ENCODE results near the gene NRL. TPM values are rescaled to one million over a fixed set of nuclear protein-coding genes. Genes with fewer than 3 reads are reported as not detected.

Gene NRL
- total and polyA plus RNA-seq, 4 donors: 1.5 to 3.2 (median 2.8) TPM

DNA sequence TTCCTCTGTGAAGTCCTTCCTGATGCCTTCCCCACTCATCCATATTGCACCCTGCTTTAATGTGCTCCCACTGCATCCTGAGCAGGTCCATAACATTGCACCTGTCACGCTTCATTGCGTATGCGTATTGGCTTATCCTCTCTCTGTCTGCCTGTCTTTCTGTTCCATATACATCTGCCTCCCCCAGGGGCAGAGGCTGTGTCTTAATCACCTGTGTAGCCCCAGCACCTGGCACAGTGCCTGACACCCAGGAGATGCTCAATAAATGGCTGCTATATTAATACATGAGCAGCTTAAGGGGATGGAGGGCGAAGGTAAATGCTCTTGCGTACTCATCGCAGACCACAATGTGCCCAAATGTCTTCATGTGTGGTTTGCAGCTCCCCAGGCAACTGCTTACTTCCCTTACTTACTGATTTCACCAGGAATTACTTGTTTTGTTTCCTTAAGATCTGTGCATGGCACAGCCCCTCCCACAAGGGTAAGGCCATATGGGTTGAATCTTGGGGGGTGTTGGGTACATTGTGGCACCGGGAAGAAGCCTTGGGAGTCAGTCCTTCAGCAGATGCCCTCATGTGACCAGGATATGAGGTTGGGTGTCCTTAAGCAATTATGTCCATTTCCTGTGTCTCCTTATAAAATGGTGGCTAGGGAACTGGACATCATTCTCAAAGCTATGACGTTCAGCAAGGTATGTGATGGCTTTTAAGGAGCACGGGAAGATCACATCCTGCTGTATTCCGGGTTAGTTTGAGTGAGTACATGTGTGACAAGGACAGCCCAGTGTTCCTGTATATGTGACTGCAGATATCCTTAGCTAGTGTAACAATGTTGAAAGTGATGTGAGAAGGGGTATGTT is 44.2 kb downstream of the NRL start:
- H3K9me3 ChIP-seq (ENCODE audit: control insufficient read depth in 4 of 4, low read length in 3 of 4): no peaks in the 10 kb centered on the region
- WGBS: 90% methylated on average over 10 of the region's 10 CpGs
- H3K27ac ChIP-seq (ENCODE audit: low read depth in 1 of 2, low read length in 2 of 2): no peak overlapping the region
- TF ChIP-seq HNF4G (IDR thresholded peaks at IDR 0.05): no peak
- no peak for TF ChIP-seq JUND (IDR thresholded peaks at IDR 0.05)
- no peak for TF ChIP-seq RXRA (IDR thresholded peaks at IDR 0.05)
- TF ChIP-seq SP1 (IDR thresholded peaks at IDR 0.05): no peak
- TF ChIP-seq, protein P1, sequence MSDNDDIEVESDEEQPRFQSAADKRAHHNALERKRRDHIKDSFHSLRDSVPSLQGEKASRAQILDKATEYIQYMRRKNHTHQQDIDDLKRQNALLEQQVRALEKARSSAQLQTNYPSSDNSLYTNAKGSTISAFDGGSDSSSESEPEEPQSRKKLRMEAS (IDR thresholded peaks at IDR 0.05): no peak
- no peak for TF ChIP-seq YY1 (IDR thresholded peaks at IDR 0.05)
- TF ChIP-seq, protein P2, sequence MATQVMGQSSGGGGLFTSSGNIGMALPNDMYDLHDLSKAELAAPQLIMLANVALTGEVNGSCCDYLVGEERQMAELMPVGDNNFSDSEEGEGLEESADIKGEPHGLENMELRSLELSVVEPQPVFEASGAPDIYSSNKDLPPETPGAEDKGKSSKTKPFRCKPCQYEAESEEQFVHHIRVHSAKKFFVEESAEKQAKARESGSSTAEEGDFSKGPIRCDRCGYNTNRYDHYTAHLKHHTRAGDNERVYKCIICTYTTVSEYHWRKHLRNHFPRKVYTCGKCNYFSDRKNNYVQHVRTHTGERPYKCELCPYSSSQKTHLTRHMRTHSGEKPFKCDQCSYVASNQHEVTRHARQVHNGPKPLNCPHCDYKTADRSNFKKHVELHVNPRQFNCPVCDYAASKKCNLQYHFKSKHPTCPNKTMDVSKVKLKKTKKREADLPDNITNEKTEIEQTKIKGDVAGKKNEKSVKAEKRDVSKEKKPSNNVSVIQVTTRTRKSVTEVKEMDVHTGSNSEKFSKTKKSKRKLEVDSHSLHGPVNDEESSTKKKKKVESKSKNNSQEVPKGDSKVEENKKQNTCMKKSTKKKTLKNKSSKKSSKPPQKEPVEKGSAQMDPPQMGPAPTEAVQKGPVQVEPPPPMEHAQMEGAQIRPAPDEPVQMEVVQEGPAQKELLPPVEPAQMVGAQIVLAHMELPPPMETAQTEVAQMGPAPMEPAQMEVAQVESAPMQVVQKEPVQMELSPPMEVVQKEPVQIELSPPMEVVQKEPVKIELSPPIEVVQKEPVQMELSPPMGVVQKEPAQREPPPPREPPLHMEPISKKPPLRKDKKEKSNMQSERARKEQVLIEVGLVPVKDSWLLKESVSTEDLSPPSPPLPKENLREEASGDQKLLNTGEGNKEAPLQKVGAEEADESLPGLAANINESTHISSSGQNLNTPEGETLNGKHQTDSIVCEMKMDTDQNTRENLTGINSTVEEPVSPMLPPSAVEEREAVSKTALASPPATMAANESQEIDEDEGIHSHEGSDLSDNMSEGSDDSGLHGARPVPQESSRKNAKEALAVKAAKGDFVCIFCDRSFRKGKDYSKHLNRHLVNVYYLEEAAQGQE (IDR thresholded peaks at IDR 0.05): no peak
- TF ChIP-seq FOXA1 (IDR thresholded peaks at IDR 0.05): no peak
- TF ChIP-seq, protein P3, sequence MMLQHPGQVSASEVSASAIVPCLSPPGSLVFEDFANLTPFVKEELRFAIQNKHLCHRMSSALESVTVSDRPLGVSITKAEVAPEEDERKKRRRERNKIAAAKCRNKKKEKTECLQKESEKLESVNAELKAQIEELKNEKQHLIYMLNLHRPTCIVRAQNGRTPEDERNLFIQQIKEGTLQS (IDR thresholded peaks at IDR 0.05): no peak
- TF ChIP-seq HNF4A (conservative IDR thresholded peaks at IDR 0.05): no peak
- no peak for TF ChIP-seq TAF1 (conservative IDR thresholded peaks at IDR 0.05)
- no peak for TF ChIP-seq EGR1 (IDR thresholded peaks at IDR 0.05; ENCODE audit: low read depth in 2 of 2)
- TF ChIP-seq NR2F2 (IDR thresholded peaks at IDR 0.05): no peak
- no peak for TF ChIP-seq RAD21 (IDR thresholded peaks at IDR 0.05)
- no peak for TF ChIP-seq FOXA2 (IDR thresholded peaks at IDR 0.05)
- H3K4me3 ChIP-seq (ENCODE audit: low read depth in 1 of 3, low read length in 3 of 3): no peak overlapping the region
- no peaks in the 10 kb centered on the region for H3K27me3 ChIP-seq (ENCODE audit: control insufficient read depth in 4 of 4, insufficient read depth in 4 of 4, low read length in 3 of 4)
- no peak for DNase-seq (ENCODE audit: low spot score)
- no peaks in the 10 kb centered on the region for H3K36me3 ChIP-seq (ENCODE audit: control insufficient read depth in 4 of 4, insufficient read depth in 3 of 4, low read depth in 1 of 4, low read length in 3 of 4)
- H3K9ac ChIP-seq (ENCODE audit: low read depth in 1 of 2, low read length in 2 of 2): no peak overlapping the region
- peaks cover 35 to 69% (median 62%) of the 10 kb centered on the region in 4 donors for H3K4me1 ChIP-seq (ENCODE audit: control insufficient read depth in 4 of 4, insufficient read depth in 4 of 4, low read length in 3 of 4)

DNA sequence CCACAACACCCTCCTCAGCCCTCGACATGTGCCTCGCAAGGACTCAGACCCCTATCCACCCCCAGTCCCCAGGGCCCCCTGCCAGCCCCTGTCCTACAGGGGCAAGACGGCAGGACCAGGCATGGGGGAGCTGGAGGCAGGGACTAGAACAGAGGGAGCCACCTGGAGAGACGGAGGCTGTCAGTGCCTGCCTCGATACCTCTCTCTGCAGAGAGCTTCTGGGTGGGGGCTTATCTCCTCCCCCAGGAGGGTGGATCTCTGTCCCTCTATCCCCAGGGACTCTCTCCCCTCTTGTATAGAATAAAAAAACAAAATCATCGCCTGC is 45.4 kb downstream of the NRL start:
- H3K27ac ChIP-seq (ENCODE audit: low read depth in 1 of 2, low read length in 2 of 2): no peak overlapping the region
- no peak overlapping the region for H3K4me3 ChIP-seq (ENCODE audit: low read depth in 1 of 3, low read length in 3 of 3)
- 95% methylated on average over 6 of the region's 6 CpGs for WGBS
- peaks cover 32 to 67% (median 59%) of the 10 kb centered on the region in 4 donors for H3K4me1 ChIP-seq (ENCODE audit: control insufficient read depth in 4 of 4, insufficient read depth in 4 of 4, low read length in 3 of 4)
- no peaks in the 10 kb centered on the region for H3K36me3 ChIP-seq (ENCODE audit: control insufficient read depth in 4 of 4, insufficient read depth in 3 of 4, low read depth in 1 of 4, low read length in 3 of 4)
- H3K27me3 ChIP-seq (ENCODE audit: control insufficient read depth in 4 of 4, insufficient read depth in 4 of 4, low read length in 3 of 4): no peaks in the 10 kb centered on the region
- H3K9ac ChIP-seq (ENCODE audit: low read depth in 1 of 2, low read length in 2 of 2): no peak overlapping the region
- DNase-seq (ENCODE audit: low spot score): no peak
- no peaks in the 10 kb centered on the region for H3K9me3 ChIP-seq (ENCODE audit: control insufficient read depth in 4 of 4, low read length in 3 of 4)
- TF ChIP-seq EGR1 (IDR thresholded peaks at IDR 0.05; ENCODE audit: low read depth in 2 of 2) (no peak), TAF1 (conservative IDR thresholded peaks at IDR 0.05) (no peak), SP1 (IDR thresholded peaks at IDR 0.05) (no peak), JUND (IDR thresholded peaks at IDR 0.05) (no peak), FOXA1 (IDR thresholded peaks at IDR 0.05) (no peak), YY1 (IDR thresholded peaks at IDR 0.05) (no peak), HNF4A (conservative IDR thresholded peaks at IDR 0.05) (no peak), RAD21 (IDR thresholded peaks at IDR 0.05) (no peak), GABPA (IDR thresholded peaks at IDR 0.05 in 1 of 2, conservative IDR thresholded peaks at IDR 0.05 in 1 of 2) (no peak), HNF4G (IDR thresholded peaks at IDR 0.05) (no peak), RXRA (IDR thresholded peaks at IDR 0.05) (no peak), NR2F2 (IDR thresholded peaks at IDR 0.05) (no peak), FOXA2 (IDR thresholded peaks at IDR 0.05) (no peak)
- TF ChIP-seq, protein P4, sequence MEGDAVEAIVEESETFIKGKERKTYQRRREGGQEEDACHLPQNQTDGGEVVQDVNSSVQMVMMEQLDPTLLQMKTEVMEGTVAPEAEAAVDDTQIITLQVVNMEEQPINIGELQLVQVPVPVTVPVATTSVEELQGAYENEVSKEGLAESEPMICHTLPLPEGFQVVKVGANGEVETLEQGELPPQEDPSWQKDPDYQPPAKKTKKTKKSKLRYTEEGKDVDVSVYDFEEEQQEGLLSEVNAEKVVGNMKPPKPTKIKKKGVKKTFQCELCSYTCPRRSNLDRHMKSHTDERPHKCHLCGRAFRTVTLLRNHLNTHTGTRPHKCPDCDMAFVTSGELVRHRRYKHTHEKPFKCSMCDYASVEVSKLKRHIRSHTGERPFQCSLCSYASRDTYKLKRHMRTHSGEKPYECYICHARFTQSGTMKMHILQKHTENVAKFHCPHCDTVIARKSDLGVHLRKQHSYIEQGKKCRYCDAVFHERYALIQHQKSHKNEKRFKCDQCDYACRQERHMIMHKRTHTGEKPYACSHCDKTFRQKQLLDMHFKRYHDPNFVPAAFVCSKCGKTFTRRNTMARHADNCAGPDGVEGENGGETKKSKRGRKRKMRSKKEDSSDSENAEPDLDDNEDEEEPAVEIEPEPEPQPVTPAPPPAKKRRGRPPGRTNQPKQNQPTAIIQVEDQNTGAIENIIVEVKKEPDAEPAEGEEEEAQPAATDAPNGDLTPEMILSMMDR (IDR thresholded peaks at IDR 0.05; ENCODE audit: low read depth, low read length, missing input control): no peak
- TF ChIP-seq, protein P1 (IDR thresholded peaks at IDR 0.05): no peak
- TF ChIP-seq, protein P2 (IDR thresholded peaks at IDR 0.05): no peak
- TF ChIP-seq, protein P3 (IDR thresholded peaks at IDR 0.05): no peak
